Ishikawa (cell line): ENCODE results near the gene PRUNE2.

Source experiments
- EP300 ChIP-seq: IDR thresholded peaks from 2 replicates; pipeline ENCODE4 v1.6.1; 2012; ENCODE audit warnings: borderline replicate concordance
- TAF1 ChIP-seq: IDR thresholded peaks from 2 replicates; pipeline ENCODE4 v1.6.1; 2012; ENCODE audit warnings: low read depth, mild to moderate bottlenecking

- TF ChIP-seq TAF1 (no peak), EP300 (no peak)
These were observed 175.8 kb downstream of the PRUNE2 start for GRCh38 chr9:76729980-76730737.
